HG02610 (cell line): ENCODE measurements around the gene OASL.

Experiments used
- ATAC-seq: cut with Tn5 transposase; IDR thresholded peaks from one replicate; pipeline ENCODE4 v1.9.1; 2021; ENCODE audit warnings: mild to moderate bottlenecking, moderate library complexity; ENCODE audit not compliant: unreplicated experiment

OASL gene

DNA sequence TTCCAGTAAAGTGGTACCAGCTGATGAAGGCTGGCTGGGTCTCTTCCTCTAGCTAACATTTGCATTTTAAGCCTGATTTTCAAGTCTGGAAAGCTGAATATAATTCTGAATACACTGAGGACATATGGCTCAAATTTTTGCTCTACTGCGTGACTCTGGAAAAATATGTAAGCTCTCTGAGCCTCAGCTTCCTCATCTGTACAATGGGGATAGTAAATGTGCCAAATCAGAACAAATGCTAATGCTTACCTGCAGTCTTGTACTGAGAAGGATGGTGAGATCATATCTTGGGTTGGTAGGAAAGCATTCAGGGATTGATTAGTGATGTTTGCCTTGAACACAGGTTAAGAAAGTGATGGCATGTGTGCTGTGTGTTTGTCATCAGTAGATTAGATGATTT, 46.1 kb downstream of the OASL start:
- no peak for ATAC-seq

DNA sequence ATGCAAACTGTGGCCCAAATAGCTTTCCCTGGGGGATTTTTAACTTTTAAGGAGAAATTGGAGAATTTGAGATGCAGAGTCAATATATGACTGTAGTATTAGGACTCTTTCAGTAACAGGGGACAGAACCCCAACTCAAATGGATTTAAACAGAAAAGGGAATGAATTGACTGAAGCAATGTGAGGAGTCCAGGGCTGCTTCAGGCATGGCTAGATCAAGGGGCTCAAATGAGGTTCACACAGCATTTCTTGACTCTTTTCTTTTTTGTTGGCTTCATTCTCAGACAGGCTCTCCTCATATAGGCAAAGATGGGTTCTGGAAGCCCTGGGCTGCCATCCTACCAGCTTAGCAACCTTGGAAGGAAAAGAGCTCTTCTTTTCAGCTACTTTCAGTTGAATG, 47.1 kb downstream of the OASL start:
- no peak for ATAC-seq

DNA sequence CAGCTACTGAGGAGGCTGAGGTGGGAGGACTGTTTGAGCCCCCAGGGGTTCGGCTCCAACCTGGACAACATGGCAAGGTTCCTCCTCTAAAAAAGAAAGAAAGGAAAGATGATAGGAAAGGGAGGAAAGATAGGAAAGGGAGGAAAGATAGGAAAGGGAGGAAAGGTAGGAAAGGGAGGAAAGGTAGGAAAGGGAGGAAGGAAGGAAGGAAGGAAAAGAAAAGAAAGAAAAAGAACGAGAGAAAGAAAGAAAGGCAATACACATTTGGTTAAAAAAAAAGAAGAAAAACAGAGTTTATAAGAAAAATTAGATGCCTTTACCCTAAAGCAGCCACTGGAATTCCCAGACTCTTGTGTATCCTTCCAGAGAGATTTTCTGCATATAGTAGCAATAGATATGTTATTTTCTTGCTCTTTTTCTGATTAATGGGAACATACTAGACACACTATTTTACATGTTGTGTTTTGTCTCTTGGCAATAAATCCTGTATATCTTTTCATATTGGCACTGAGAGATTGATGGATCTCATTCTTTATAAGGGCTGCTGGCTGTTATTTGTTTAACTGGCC, 48.5 kb downstream of the OASL start:
- ATAC-seq = no peak

DNA sequence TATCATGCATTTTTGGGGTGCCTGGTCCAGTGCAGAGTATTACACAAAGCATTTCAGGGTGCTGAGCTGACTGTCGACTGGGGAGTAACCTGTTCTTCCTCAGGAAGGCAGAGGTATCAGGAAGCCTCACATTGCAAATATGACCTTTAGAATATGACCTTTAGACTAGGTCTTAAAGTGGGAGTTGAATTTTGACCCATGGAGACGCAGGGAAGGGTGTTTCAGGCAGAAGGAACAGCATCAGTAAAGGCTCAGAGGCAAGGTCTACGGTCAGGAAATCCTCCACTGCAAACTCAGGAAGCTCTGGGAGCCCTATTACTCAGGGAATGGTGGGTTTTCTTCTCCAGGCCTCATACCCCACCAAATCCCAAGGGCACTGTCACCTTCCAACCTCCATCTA, 49.4 kb downstream of the OASL start:
- ATAC-seq = no peak

DNA sequence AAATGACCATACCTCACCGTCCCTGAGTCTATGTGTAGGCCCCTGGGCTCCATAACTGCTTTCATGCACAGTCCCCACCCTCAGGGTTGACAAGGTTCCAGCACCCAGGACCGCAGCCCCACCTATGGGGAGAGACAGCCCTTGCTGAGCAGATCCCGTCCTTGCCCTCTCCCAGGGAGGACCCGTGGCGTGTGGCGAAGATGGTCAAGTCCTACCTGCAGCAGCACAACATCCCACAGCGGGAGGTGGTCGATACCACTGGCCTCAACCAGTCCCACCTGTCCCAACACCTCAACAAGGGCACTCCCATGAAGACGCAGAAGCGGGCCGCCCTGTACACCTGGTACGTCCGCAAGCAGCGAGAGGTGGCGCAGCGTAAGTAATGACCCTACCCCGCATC, 50.4 kb downstream of the OASL start:
- ATAC-seq = no peak

DNA sequence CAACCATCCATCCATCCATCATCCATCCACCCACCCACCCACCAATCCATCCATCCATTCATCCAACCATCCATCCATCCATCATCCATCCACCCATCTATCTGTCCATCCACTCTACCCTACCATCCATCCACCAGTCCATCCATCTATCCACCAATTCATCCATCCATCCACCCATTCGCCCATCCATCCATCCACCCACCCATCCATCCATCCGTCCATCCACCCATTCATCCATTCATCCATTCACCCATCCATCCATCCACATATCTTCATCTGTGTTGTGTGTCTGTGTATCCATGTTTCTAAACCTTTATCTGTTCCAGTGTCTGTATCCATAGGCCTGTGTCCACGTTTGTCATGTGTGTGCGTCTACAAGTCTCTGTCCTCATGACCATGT, 50.8 kb downstream of the OASL start:
- no peak for ATAC-seq

DNA sequence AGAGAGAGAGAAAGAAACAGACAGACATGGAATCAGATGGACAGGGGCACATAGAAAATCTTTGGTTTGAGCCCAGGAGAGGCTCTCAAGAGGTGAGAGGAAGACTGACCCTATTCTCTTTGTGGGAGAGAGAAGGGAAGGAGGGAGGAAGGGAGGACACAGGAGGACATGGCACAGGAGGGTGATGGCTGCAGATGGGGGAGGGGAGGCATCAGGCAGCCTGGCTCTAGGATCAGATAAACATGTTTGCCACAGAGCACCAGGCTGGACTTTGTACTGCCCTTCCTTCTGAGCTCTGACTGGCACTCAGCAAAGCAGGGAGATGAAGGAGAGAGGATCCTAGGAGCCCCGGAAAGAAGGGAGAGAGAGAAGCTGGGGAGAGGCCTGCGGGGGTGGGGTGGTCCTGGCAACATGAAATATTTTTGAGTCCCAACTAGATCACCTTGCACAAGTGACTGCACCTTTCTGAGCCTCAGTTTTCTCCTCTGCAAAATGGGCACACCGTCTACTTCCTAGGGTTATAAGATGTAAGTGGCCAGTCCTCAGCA, 54.6 kb downstream of the OASL start:
- no peak for ATAC-seq

DNA sequence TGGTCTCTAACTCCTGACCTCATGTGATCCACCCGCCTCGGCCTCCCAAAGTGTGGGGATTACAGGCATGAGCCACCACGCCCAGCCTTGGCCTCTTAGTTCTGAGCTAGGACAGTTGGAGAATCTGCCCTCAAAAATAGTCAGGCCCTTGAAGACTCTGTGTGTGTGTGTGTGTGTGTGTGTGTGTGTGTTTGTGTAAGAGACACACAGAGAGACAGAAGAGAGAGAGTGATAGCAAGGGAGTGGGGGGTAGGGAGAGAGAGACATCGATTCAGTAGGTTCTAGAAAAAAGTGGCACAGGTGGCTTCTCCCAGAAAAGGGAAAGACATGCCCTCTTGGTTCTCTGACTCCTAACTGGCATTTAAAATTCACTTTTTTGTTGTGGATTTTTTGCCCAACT, 55.3 kb downstream of the OASL start:
- ATAC-seq = no peak

DNA sequence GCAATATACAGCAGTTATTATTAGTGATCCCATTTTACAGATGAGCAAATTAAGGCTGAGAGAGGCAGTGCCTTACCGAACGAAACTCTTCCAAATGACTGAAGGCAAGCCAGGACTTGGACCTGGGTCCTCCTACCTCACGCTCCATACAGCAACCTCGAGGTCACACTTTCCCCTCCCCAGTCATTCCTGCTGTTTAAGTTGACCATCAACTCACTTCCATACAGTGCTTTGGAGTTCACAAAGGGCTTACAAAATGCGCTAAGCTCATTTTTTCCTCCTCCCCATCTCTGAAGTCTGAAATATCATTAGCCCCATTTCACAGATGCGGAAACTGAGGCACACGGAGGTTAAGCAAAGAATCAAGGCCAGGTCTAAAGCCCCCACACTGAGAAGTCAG, 56.4 kb downstream of the OASL start:
- no peak for ATAC-seq

DNA sequence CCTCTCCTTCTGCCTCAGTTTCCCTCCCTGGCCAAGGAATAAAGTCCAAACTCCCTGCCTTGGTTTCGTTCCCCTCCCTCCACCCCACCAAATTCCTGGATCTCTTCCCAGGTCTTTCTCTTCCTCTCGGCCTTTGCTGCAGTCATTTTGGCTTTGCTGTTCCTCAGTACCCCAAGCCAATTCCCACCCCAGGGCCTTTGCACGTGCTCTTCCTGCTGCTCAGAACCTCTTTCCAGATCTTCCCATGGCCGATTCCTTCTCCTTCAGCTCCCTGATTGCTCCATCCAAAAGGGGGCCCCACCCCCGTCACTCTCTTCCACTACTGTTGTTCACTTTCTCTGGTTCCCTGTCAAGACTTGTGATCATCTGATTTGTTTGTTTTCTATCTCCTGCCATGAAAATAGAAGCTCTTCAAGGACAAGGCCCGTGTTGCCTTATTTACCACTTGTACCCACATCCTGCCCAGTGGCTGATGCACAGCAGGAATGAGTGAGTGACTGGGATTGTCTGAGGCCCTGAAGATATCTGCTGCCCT, 57.6 kb downstream of the OASL start:
- no peak for ATAC-seq

DNA sequence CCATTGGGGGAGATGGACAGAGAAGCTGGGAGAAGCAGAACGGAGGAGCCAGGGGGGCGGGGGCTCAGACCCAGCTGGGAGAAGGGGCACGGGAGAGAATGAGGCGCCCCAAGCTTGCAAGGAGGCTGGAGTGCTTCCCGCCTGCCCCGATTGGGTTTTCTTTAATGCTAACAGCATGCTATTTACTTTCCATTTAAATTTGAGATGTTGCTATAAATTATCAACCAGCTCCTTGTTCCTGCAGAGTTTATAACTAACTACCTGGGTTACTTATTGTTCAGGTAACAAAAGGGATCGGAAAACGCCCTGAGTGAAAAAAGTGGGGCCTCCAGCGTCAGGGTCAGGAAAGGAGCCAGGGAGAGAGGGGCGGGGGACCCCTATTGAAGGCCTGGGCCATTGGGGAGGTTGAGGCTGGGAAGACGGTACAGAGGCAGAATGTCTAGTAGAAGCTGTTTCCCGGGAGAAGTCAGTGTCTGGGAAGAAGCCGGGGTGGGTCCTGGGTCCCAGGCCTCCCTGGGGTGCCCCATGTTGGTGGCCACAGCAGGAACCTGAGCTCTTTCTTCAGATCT, 58.2 kb downstream of the OASL start:
- no peak for ATAC-seq

DNA sequence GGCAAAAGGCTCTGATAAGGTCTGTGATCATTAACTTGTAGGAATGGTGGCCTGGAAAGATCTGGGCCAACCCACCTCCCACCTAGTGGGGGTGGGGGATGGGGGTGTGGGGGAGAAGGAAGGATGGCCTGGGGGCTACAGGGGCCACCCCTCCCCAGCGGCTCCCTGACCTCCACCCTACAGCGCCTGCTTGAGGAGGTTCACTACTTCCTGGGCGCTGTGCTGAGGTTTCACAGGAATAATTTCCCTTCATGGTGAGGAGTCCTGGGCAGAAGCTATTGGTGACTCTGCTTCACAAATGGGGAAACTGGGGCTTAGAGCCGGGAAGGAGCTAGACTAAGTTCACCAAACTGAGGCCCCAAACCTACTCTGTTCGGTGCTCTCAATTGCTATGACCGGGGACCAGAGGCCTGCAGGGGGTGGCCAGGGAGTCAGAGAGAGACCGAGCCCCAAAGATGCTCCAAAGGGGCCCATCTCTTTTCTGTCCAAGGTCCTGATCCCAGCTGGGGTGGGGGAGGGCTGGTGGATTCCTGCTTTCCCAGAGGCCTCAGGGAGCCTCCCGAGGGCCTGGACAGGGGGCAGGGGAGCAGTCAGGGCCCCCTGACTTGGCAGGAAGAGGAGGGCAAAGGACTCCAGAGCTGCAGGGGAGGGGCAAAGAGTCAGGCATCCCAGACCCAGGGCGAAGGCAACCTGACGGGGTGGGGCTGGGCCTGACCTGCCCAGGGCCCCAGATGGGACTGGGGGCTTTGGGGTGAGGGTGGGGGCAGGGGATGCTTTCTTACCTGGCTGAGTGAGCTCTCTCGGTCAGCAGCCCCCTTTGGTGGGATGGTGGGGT, 59.0 kb downstream of the OASL start:
- no peak for ATAC-seq

DNA sequence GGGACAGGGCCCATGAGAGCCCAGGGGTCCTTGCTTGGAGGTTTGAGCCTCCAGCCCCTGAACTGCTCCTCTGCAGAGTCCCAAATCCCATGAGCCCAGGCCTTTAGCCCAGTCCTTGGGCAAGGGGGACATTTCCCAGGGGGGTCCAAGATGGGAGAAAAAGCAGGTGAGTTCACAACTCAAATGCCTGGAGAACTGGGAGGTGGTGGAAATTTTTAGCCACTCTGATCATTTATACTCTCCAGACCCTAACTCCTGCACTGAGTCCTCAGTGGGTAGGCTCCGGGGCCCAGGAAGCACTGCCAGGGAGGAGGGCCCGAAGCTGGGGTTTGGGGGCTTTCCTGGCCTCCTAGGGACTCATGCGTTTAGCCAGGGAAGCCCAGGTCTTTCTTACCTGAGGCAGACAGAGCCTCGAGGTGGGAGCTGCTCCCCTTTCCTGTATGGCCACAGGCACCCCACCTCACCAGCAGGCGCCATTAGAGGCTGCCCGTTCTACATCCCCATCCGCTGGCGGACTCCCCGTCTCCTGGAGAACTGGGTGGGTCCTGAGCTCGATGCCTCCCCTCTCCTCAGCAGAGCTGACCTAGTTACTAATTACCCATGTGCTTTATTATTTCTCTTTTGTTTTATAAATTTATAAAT, 59.7 kb downstream of the OASL start:
- no peak for ATAC-seq

DNA sequence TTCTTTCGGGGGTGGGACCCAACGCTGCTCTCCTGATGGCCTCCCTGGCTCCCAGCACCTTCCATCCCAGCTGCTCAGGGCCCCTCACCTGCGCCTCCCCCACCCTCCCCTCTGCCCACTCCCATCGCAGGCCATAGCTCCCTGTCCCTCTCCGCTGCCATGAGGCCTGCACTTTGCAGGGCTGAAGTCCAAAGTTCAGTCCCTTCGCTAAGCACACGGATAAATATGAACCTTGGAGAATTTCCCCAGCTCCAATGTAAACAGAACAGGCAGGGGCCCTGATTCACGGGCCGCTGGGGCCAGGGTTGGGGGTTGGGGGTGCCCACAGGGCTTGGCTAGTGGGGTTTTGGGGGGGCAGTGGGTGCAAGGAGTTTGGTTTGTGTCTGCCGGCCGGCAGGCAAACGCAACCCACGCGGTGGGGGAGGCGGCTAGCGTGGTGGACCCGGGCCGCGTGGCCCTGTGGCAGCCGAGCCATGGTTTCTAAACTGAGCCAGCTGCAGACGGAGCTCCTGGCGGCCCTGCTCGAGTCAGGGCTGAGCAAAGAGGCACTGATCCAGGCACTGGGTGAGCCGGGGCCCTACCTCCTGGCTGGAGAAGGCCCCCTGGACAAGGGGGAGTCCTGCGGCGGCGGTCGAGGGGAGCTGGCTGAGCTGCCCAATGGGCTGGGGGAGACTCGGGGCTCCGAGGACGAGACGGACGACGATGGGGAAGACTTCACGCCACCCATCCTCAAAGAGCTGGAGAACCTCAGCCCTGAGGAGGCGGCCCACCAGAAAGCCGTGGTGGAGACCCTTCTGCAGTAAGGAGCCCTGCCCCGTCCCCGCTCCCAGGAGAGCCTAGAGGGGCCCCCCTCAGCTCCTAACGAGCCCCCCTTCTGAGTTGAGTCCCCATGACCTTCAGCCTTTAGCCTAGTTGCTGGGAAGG, 60.5 kb downstream of the OASL start, which contains the start of gene HNF1A:
HNF1A (plus strand) TSS at position 248 of the 924 bp plus-strand sequence; CDS start at position 474, 226 bp downstream.
- no peak for ATAC-seq

DNA sequence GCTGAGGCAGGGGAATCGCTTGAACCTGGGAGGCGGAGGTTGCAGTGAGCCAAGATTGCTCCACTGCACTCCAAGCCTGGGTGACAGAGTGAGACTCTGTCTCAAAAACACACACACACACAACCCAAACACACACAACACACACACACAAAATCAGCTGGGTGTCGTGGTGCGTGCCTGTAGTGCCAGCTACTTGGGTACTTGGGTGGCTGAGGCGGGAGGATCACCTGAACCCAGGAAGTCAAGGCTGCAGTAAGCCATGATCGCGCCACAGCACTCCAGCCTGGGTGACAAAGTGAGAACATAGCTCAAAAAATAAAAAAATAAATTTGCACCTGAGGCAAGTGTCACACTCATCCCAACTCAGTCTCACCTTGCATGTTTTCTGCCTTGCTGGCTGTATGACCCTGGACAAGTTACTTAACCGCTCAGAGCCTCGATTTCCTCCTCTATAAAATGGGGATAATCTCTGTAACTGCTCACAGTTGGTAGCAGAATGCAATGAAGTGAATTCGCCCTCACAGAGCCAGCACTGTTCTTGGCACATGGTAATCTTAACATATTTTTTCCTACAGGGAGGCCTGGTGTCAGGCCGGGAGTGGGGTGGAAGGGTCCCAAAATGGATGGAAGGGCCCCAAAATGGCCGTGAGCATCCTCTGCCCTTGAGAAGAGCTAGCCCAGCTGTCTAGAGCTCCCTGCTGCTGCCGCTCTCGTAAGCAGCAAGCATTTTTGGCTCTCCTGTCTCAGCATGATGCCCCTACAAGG, 61.3 kb downstream of the OASL start:
- ATAC-seq = no peak

DNA sequence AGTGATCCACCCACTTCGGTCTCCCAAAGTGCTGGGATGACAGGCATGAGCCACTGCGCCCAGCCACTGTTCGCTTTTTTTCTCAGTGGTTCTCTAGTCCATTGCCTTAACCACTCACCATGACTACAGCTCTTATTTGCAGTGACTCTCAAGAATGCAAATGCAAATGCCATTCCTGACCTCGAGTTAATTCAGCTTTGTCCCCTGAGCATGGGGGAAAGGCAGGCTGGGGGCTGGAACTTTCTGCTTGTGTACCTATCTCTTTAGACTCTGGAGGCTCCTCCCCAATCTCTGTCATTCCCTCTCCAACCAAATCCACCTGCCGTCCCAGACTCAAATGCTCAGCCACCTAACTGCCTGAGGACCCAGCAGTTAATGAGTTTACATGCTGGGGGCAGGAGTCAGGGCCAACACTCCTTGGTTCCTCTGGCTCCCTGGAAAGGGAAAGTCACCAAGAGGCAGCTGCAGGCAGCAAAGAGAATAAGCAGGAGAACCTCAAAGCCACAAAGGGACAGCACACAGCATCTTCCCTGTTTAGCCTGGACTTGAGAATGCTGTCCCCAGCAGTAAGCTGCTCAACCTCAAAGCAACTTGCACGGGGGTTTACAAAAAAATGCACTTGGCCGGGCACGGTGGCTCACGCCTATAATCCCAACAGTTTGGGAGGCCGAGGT, 66.0 kb downstream of the OASL start:
- no peak for ATAC-seq

DNA sequence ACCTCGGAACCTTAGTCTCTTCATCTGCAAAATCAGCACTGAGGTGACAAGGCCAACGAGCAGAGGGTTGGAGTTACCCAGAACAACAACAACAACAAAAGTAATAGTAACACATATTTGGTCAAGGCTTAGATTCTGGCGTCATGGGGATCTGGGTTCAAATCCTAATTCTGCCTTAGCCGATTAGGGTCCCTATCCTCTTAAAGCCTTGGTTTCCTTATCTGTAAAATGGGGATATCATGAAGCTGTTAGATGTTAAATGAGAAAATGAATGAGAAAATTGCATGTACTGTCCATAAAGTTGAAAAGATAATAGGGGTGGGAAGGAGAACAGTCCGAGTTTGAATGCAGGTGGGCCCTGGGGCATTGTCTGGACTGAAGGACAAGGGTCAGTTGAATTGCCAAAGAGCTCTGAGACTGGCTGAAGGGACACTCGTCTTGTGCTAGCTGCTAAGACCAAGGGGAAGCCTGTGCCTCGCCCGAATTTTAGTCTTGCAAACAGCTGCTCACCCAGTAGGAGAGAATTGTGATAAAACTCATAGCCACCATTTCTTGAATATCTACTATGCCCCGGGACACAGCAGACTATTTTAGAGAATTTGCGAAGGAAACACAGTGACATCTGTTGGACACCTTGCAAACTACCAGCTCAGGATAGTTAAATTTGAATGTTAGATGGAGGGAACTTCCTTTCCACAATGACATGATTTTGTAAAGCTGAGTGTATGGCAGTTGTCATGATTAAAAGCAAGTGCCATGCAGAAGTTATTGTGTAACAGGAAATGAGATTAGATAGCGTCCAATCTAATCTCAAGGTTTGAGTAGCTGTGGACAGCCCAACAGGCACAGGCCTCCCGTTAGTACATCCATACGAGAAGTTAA, 67.5 kb downstream of the OASL start:
- ATAC-seq = no peak

DNA sequence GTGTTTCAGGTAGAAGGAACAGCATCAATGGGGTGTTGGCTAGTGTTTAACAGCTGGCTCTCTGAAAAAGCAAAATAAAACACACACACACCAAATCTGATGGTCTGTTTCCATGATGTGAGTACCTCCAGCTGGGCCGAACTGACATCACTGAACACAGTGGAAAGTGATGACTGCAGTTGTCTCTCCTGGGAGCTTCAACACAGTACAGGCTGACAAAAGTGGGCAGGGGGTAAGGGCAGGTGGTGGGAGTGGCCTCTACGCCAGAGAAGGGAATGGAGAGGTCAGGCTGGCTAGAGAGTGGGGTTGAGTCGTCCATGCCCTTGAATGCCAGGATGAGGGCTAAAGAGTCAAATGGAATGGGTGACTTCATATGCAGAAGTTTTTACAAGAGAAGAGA, 68.7 kb downstream of the OASL start:
- ATAC-seq = no peak
